22Rv1 (cell line): ENCODE measurements around the gene KCTD19.

Experiments
- H3K27ac ChIP-seq: fragments of 450-650 bp; 2 replicates; pipeline ENCODE4 v1.5.1; 2017
- CTCF ChIP-seq: fragments of 450-650 bp; IDR thresholded peaks from 2 replicates; pipeline ENCODE4 v1.5.1; 2017; ENCODE audit warnings: mild to moderate bottlenecking
- ZFX ChIP-seq: fragments of 450-650 bp; IDR thresholded peaks from 2 replicates; pipeline ENCODE4 v1.6.1; 2017; ENCODE audit warnings: antibody characterized with exemption, borderline replicate concordance

The KCTD19 gene

GRCh38 chr16:67302970-67303369, 23.6 kb downstream of the KCTD19 start:
- TF ChIP-seq ZFX (no peak), CTCF (no peak)
- no peak overlapping the region for H3K27ac ChIP-seq

- no peak for TF ChIP-seq ZFX
- no peak for TF ChIP-seq CTCF
Observed at GRCh38 chr16:67302076-67302475, 24.5 kb downstream of the KCTD19 start.

GRCh38 chr16:67301080-67301782, 25.3 kb downstream of the KCTD19 start:
- no peak overlapping the region for H3K27ac ChIP-seq
- TF ChIP-seq ZFX (no peak), CTCF (no peak)

More at GRCh38 chr16:67302076-67302475, 24.5 kb downstream of the KCTD19 start:
- H3K27ac ChIP-seq, result no peak overlapping the region

- TF ChIP-seq CTCF, result no peak
- no peak for TF ChIP-seq ZFX
- no peak overlapping the region for H3K27ac ChIP-seq
Observed at GRCh38 chr16:67299269-67299668, 27.3 kb downstream of the KCTD19 start.

- H3K27ac ChIP-seq, result no peak overlapping the region
- TF ChIP-seq CTCF (no peak), ZFX (no peak)
Observed at GRCh38 chr16:67298277-67298676, 28.3 kb downstream of the KCTD19 start.

GRCh38 chr16:67296420-67296819, 30.1 kb downstream of the KCTD19 start:
- H3K27ac ChIP-seq, result no peak overlapping the region
- no peak for TF ChIP-seq CTCF
- TF ChIP-seq ZFX, result no peak

- H3K27ac ChIP-seq, result no peak overlapping the region
- TF ChIP-seq CTCF (no peak), ZFX (no peak)
Observed at GRCh38 chr16:67294938-67295361, 31.6 kb downstream of the KCTD19 start.
